T-helper 22 cell (primary cell): ENCODE measurements around the gene JAG2.

ENCODE experiments used
- DNase-seq: peaks from one replicate; pipeline ENCODE4 v3.0.0-alpha.2; 2020; ENCODE audit warnings: low read depth

Gene JAG2

GRCh38 chr14:105203057-105203531 is 34.5 kb upstream of the JAG2 start:
- no peak for DNase-seq

GRCh38 chr14:105201925-105202513 is 33.4 kb upstream of the JAG2 start:
- no peak for DNase-seq

GRCh38 chr14:105201156-105201924 is 32.8 kb upstream of the JAG2 start:
- DNase-seq: no peak

GRCh38 chr14:105200641-105201040 is 32.1 kb upstream of the JAG2 start:
- DNase-seq: no peak

GRCh38 chr14:105200074-105200473 is 31.5 kb upstream of the JAG2 start:
- DNase-seq: no peak

GRCh38 chr14:105199093-105199492 is 30.5 kb upstream of the JAG2 start:
- no peak for DNase-seq

GRCh38 chr14:105198588-105198987 is 30.0 kb upstream of the JAG2 start:
- no peak for DNase-seq

- no peak for DNase-seq
Measured at GRCh38 chr14:105197211-105197641, 28.6 kb upstream of the JAG2 start.

- no peak for DNase-seq
Measured at GRCh38 chr14:105196265-105196960, 27.8 kb upstream of the JAG2 start.

- no peak for DNase-seq
Measured at GRCh38 chr14:105195522-105196264, 27.1 kb upstream of the JAG2 start.

GRCh38 chr14:105195051-105195450 is 26.5 kb upstream of the JAG2 start:
- DNase-seq: no peak

- no peak for DNase-seq
Measured at GRCh38 chr14:105193916-105194782, 25.6 kb upstream of the JAG2 start.

GRCh38 chr14:105192866-105193731 is 24.5 kb upstream of the JAG2 start:
- no peak for DNase-seq

GRCh38 chr14:105187935-105188524 is 19.5 kb upstream of the JAG2 start:
- no peak for DNase-seq

- DNase-seq: no peak
Measured at GRCh38 chr14:105187116-105187515, 18.5 kb upstream of the JAG2 start.

- no peak for DNase-seq
Measured at GRCh38 chr14:105185973-105186372, 17.4 kb upstream of the JAG2 start.

GRCh38 chr14:105185001-105185400 is 16.4 kb upstream of the JAG2 start:
- DNase-seq: no peak

- DNase-seq: no peak
Measured at GRCh38 chr14:105184461-105184860, 15.9 kb upstream of the JAG2 start.

GRCh38 chr14:105182296-105183020 is 13.9 kb upstream of the JAG2 start:
- DNase-seq: no peak
